Adrenal gland (tissue), 5 donors: Measurements from ENCODE around the gene BBS9.

ENCODE experiments used
- CTCF ChIP-seq, 6 experiments: fragments of 450-650 bp in 4 of 6; fragments of 200-600 bp in 2 of 6; sonication (generic) in 1 of 6; IDR thresholded peaks; 1 replicate in 5 of 6; 2 replicates in 1 of 6; pipeline versions ENCODE4 v1.5.1 to v1.8.0; 2016 to 2021; ENCODE audit warnings: antibody characterized with exemption in 6 of 6, mild to moderate bottlenecking in 2 of 6, moderate library complexity in 1 of 6
- POLR2A ChIP-seq, 2 donors: fragments of 450-650 bp; IDR thresholded peaks; one replicate each; pipeline ENCODE4 v1.6.1; 2017; ENCODE audit warnings: antibody characterized with exemption in 2 of 2, mild to moderate bottlenecking in 2 of 2, moderate library complexity in 1 of 2
- donor health status: DM: no; HTN: no; CAD: no.

- TF ChIP-seq CTCF (IDR thresholded peaks at IDR 0.05) (no peak), POLR2A (IDR thresholded peaks at IDR 0.05) (no peak)
Observed at GRCh38 chr7:33339074-33339790, 209.9 kb downstream of the BBS9 start.
